ENCODE data around the gene SLBP.

The SLBP gene

DNA sequence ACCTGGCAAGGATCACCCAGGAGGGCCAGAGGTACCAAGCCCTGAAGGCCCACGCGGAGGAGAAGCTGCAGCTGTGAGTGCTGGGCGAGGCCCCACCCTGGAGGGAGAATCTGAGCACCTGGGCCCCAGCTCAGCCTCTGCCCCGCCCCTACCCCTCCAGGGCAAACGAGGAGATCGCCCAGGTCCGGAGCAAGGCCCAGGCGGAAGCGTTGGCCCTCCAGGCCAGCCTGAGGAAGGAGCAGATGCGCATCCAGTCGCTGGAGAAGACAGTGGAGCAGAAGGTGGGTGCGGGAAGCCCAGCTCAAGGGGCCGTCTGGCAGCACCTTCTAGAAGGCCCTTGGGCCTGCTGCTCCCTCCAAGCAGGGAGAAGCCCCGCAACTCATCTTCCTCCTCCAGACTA lies 32.4 kb upstream of the SLBP start:
- H3K9me3 ChIP-seq (ENCODE audit: severe bottlenecking), result peaks cover 3% of the 10 kb centered on the region
- peak overlapping the region; percentile 11 for H3K27ac ChIP-seq
- no peak overlapping the region for H3K4me3 ChIP-seq (ENCODE audit: low read depth, low read length)
- peaks cover 51% of the 10 kb centered on the region for H3K36me3 ChIP-seq
- TF ChIP-seq, protein P1, sequence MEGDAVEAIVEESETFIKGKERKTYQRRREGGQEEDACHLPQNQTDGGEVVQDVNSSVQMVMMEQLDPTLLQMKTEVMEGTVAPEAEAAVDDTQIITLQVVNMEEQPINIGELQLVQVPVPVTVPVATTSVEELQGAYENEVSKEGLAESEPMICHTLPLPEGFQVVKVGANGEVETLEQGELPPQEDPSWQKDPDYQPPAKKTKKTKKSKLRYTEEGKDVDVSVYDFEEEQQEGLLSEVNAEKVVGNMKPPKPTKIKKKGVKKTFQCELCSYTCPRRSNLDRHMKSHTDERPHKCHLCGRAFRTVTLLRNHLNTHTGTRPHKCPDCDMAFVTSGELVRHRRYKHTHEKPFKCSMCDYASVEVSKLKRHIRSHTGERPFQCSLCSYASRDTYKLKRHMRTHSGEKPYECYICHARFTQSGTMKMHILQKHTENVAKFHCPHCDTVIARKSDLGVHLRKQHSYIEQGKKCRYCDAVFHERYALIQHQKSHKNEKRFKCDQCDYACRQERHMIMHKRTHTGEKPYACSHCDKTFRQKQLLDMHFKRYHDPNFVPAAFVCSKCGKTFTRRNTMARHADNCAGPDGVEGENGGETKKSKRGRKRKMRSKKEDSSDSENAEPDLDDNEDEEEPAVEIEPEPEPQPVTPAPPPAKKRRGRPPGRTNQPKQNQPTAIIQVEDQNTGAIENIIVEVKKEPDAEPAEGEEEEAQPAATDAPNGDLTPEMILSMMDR (IDR thresholded peaks at IDR 0.05; ENCODE audit: low read depth, low read length), result no peak
- DNase-seq, result no peak
- no peaks in the 10 kb centered on the region for H3K27me3 ChIP-seq (ENCODE audit: insufficient read depth, low read depth, severe bottlenecking)

DNA sequence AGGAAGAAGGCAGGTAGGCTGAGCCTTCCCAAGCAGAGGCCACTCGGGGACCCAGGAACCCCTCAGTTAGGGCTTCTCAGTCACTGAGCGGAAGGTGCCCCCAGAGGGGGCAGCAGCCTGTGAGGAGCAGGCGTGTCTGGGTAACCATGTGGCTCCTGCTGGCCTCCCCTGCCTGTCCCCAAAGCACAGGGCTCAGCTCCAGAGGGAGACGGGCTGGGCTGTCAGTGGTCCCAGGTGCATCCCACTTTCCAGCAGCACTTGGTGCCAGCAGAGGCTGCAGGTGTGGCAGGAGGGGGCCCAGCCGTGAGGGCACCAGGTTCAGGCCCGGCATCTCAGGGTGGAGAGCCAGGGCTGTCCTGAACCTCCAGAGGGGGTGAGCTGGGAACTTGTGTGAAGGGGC lies 31.9 kb upstream of the SLBP start:
- Histone ChIP-seq H3K4me3 (ENCODE audit: low read depth, low read length) (no peak overlapping the region), H3K36me3 (peaks cover 56% of the 10 kb centered on the region), H3K9me3 (ENCODE audit: severe bottlenecking) (peaks cover 3% of the 10 kb centered on the region), H3K27me3 (ENCODE audit: insufficient read depth, low read depth, severe bottlenecking) (no peaks in the 10 kb centered on the region), H3K27ac (peak overlapping the region; percentile 11; the same call in 1 of the 2 replicates)
- no peak for DNase-seq
- TF ChIP-seq, protein P1 (IDR thresholded peaks at IDR 0.05; ENCODE audit: low read depth, low read length), result no peak

DNA sequence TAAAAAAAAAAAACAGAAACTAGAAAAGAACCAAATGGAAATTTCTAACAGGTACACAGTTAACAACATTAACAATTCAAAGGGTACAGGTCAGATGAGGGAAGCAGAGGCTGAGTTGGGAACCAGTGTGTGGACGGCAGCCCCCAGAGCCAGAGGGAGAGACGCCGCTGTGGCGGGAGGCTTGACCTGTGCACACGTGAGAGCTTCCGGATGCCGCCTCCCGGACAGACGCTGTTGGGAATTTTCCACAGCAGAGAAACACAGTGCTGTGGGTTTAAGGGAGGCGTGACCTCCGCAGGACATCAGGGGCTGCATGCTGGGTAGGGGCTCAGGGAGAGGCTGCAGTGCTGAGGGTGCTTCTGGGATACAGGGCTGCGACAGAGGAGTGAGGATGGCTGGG lies 31.4 kb upstream of the SLBP start:
- TF ChIP-seq, protein P1 (IDR thresholded peaks at IDR 0.05; ENCODE audit: low read depth, low read length), result no peak
- DNase-seq, result no peak
- H3K4me3 ChIP-seq (ENCODE audit: low read depth, low read length), result no peak overlapping the region
- no peaks in the 10 kb centered on the region for H3K27me3 ChIP-seq (ENCODE audit: insufficient read depth, low read depth, severe bottlenecking)
- peaks cover 5% of the 10 kb centered on the region for H3K9me3 ChIP-seq (ENCODE audit: severe bottlenecking)
- peaks cover 60% of the 10 kb centered on the region for H3K36me3 ChIP-seq
- no peak overlapping the region; the same call in 1 of the 2 replicates for H3K27ac ChIP-seq

DNA sequence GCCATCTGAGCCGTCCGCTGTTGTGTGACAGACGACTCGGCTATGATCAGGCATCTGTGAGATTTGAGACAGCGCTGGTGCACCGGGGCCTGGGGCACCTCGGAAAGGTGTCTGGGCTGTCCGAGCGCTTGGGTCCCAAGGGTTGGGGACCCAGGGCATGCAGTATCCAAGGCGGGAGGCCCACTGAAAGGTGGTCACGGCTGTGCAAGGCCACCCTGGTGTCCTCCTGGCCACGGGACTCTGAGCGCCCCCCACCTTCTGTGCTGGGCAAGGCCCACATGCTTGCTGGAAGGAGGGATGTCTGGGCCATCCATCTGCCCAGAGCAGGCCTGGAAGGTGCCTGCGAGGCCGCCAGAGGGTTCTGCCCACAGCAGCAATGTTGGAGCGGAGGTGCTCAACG lies 29.1 kb upstream of the SLBP start:
- Histone ChIP-seq H3K4me3 (ENCODE audit: low read depth, low read length) (no peak overlapping the region), H3K27me3 (ENCODE audit: insufficient read depth, low read depth, severe bottlenecking) (no peaks in the 10 kb centered on the region), H3K36me3 (peaks cover 84% of the 10 kb centered on the region), H3K9me3 (ENCODE audit: severe bottlenecking) (peaks cover 19% of the 10 kb centered on the region), H3K27ac (no peak overlapping the region)
- DNase-seq, result no peak
- TF ChIP-seq, protein P1 (IDR thresholded peaks at IDR 0.05; ENCODE audit: low read depth, low read length), result no peak

DNA sequence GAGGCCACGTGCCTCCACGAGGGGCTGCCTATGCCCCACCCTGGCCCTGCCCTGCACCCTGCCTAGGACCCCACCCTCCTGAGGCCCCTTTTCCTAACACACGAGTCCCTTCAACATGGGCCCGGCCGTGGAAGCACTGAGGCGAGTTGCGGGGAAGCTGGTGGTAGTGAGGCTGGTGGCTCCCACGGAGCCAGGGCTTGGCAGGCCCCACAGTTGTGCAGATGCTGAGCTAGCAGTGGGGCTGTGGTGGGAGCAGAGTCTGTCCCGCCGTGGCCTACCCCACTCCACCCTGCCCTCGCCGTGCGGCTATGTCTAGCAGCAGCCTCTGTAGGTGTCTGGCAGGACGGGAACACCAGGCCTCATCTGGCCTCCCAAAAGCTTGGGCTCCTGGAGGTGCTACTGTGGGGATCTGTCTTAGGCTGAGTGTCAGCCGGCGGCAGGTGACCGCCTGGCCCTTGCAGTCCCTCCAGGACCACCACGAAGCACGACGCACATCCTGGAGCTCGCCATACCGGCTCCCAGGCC lies 28.0 kb upstream of the SLBP start:
- Histone ChIP-seq H3K27me3 (ENCODE audit: insufficient read depth, low read depth, severe bottlenecking) (no peaks in the 10 kb centered on the region), H3K4me3 (ENCODE audit: low read depth, low read length) (no peak overlapping the region), H3K9me3 (ENCODE audit: severe bottlenecking) (peaks cover 23% of the 10 kb centered on the region), H3K27ac (no peak overlapping the region), H3K36me3 (peaks cover 94% of the 10 kb centered on the region)
- DNase-seq, result no peak
- TF ChIP-seq, protein P1 (IDR thresholded peaks at IDR 0.05; ENCODE audit: low read depth, low read length), result no peak

DNA sequence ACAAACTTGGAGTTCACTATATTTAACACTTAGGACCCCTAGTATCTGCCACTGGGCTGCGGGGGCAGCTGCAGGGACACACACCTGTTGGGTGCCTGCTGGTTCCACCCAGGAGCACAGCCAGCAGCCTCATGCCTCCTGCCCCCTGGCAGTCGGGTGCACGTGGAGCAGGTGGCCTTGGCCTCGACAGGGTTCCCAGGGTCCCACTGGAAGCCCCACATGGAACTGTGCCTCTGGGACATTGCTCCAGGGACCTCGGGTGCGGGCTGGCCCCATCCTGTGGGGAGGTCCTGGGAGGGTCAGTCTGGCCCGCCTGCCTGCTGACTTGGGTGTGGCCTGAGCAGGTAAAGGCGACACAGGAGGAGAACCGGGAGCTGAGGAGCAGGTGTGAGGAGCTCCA lies 27.2 kb upstream of the SLBP start:
- Histone ChIP-seq H3K4me3 (ENCODE audit: low read depth, low read length) (no peak overlapping the region), H3K27me3 (ENCODE audit: insufficient read depth, low read depth, severe bottlenecking) (no peaks in the 10 kb centered on the region), H3K36me3 (peaks cover 94% of the 10 kb centered on the region), H3K9me3 (ENCODE audit: severe bottlenecking) (peaks cover 23% of the 10 kb centered on the region), H3K27ac (no peak overlapping the region)
- TF ChIP-seq, protein P1 (IDR thresholded peaks at IDR 0.05; ENCODE audit: low read depth, low read length), result no peak
- no peak for DNase-seq

Data from WERI-Rb-1 (cell line).